ENCODE results near the gene SRP19. TPM values are rescaled to one million over a fixed set of nuclear protein-coding genes. Genes with fewer than 3 reads are reported as not detected.
"Not testable (repeated sequence)": the region's sequence is repeated elsewhere in the genome, so short reads cannot be mapped to it uniquely, and the experiment has no call there.

The SRP19 gene
- total RNA-seq, 4 donors from 2014 or later: 15.7 to 58.6 (median 40.6) TPM

- in situ Hi-C loops (cut with MboI; ENCODE audit: low pct_ligation_motif_present in 1 of 4, low pct_unique_long_range_greater_than_20kb in 1 of 4, low sequenced_read_pairs in 3 of 4) (no loop called here), intact Hi-C loops (cut with DNase I; ENCODE audit: low total_unique reads) (no loop called here)
- DNase-seq: no peak
- WGBS, 2 donors (ENCODE audit: low coverage in 1 of 2): 80 to 89% methylated on average over 1 to 3 of the region's 3 CpGs
- TF ChIP-seq CTCF (IDR thresholded peaks at IDR 0.05) (no peak), POLR2AphosphoS5 (IDR thresholded peaks at IDR 0.05) (no peak), EP300 (IDR thresholded peaks at IDR 0.05; ENCODE audit: low read depth) (no peak), POLR2A (IDR thresholded peaks at IDR 0.05) (no peak)
- Histone ChIP-seq H3K27ac (no peak overlapping the region), H3K4me3 (no peak overlapping the region), H3K9me3 (no peaks in the 10 kb centered on the region), H3K27me3 (no peaks in the 10 kb centered on the region), H3K36me3 (peaks cover 0 to 30% (median 6%) of the 10 kb centered on the region in 4 donors), H3K4me1 (peaks cover 0 to 7% (median 0%) of the 10 kb centered on the region in 4 donors)
These were observed 34.6 kb downstream of the SRP19 start for GRCh38 chr5:112895682-112896081.

- no peak for DNase-seq
- WGBS, 2 donors (ENCODE audit: low coverage in 1 of 2): 98% methylated on average over 3 of the region's 3 CpGs; no CpG with 5 or more reads in 1 of the 2 donors
- Histone ChIP-seq H3K4me3 (no peak overlapping the region), H3K4me1 (no peaks in the 10 kb centered on the region), H3K27ac (no peak overlapping the region), H3K36me3 (peaks cover 0 to 28% (median 11%) of the 10 kb centered on the region in 4 donors), H3K27me3 (no peaks in the 10 kb centered on the region), H3K9me3 (no peaks in the 10 kb centered on the region)
- intact Hi-C loops (cut with DNase I; ENCODE audit: low total_unique reads) (loop anchor here (1.0 kb wide), 1 partner anchor 39 kb away; no protein-coding TSS in a partner anchor), in situ Hi-C loops (cut with MboI; ENCODE audit: low pct_ligation_motif_present in 1 of 4, low pct_unique_long_range_greater_than_20kb in 1 of 4, low sequenced_read_pairs in 3 of 4) (no loop called here)
- no peak for TF ChIP-seq CTCF (IDR thresholded peaks at IDR 0.05)
- no peak for TF ChIP-seq POLR2AphosphoS5 (IDR thresholded peaks at IDR 0.05)
- no peak for TF ChIP-seq POLR2A (IDR thresholded peaks at IDR 0.05)
- TF ChIP-seq EP300 (IDR thresholded peaks at IDR 0.05; ENCODE audit: low read depth): no peak
These were observed 41.5 kb downstream of the SRP19 start for GRCh38 chr5:112902561-112902960.

- H3K9me3 ChIP-seq; H3K4me3 ChIP-seq; H3K27me3 ChIP-seq; intact Hi-C loops (cut with DNase I; ENCODE audit: low total_unique reads); DNase-seq; H3K4me1 ChIP-seq; in situ Hi-C loops (cut with MboI; ENCODE audit: low pct_ligation_motif_present in 1 of 4, low pct_unique_long_range_greater_than_20kb in 1 of 4, low sequenced_read_pairs in 3 of 4); H3K27ac ChIP-seq: not testable (repeated sequence)
- H3K36me3 ChIP-seq: peaks cover 0 to 18% (median 6%) of the 10 kb centered on the region in 4 donors
- 69 to 92% methylated on average over 2 to 3 of the region's 3 CpGs for WGBS, 2 donors (ENCODE audit: low coverage in 1 of 2)
These were observed 43.9 kb downstream of the SRP19 start for GRCh38 chr5:112904996-112905395.

- Histone ChIP-seq H3K36me3 (peaks cover 0 to 5% (median under 1%) of the 10 kb centered on the region in 4 donors), H3K27ac (no peak overlapping the region), H3K4me1 (no peaks in the 10 kb centered on the region), H3K27me3 (no peaks in the 10 kb centered on the region), H3K9me3 (no peaks in the 10 kb centered on the region), H3K4me3 (no peak overlapping the region)
- in situ Hi-C loops (cut with MboI; ENCODE audit: low pct_ligation_motif_present in 1 of 4, low pct_unique_long_range_greater_than_20kb in 1 of 4, low sequenced_read_pairs in 3 of 4): no loop called here
- TF ChIP-seq CTCF (IDR thresholded peaks at IDR 0.05) (no peak), EP300 (IDR thresholded peaks at IDR 0.05; ENCODE audit: low read depth) (no peak), POLR2A (IDR thresholded peaks at IDR 0.05) (no peak), POLR2AphosphoS5 (IDR thresholded peaks at IDR 0.05) (no peak)
- DNase-seq: no peak
- intact Hi-C loops (cut with DNase I; ENCODE audit: low total_unique reads): no loop called here
- WGBS, 2 donors (ENCODE audit: low coverage in 1 of 2): 80 to 88% methylated on average over 2 to 3 of the region's 3 CpGs
These were observed 45.5 kb downstream of the SRP19 start for GRCh38 chr5:112906637-112907036.

- in situ Hi-C loops (cut with MboI; ENCODE audit: low pct_ligation_motif_present in 1 of 4, low pct_unique_long_range_greater_than_20kb in 1 of 4, low sequenced_read_pairs in 3 of 4): no loop called here
- 66 to 75% methylated on average over 1 to 4 of the region's 4 CpGs for WGBS, 2 donors (ENCODE audit: low coverage in 1 of 2)
- Histone ChIP-seq H3K27me3 (no peaks in the 10 kb centered on the region), H3K27ac (no peak overlapping the region), H3K9me3 (no peaks in the 10 kb centered on the region), H3K4me1 (peaks cover 0 to under 1% (median 0%) of the 10 kb centered on the region in 4 donors), H3K36me3 (peaks cover 0 to under 1% (median 0%) of the 10 kb centered on the region in 4 donors), H3K4me3 (no peak overlapping the region)
- intact Hi-C loops (cut with DNase I; ENCODE audit: low total_unique reads): no loop called here
- DNase-seq: no peak
- TF ChIP-seq POLR2A (IDR thresholded peaks at IDR 0.05) (no peak), POLR2AphosphoS5 (IDR thresholded peaks at IDR 0.05) (no peak), CTCF (IDR thresholded peaks at IDR 0.05) (no peak), EP300 (IDR thresholded peaks at IDR 0.05; ENCODE audit: low read depth) (no peak)
These were observed 46.1 kb downstream of the SRP19 start for GRCh38 chr5:112907166-112907631.

All from transverse colon (tissue), 4 donors.